Measurements from ENCODE around the gene C4BPA.

The C4BPA gene

GRCh38 chr1:207079706-207080241 lies 24.3 kb upstream of the C4BPA start:
- no peak overlapping the region for H3K27ac ChIP-seq
- ChIA-PET POLR2A (ENCODE audit: low non-redundant PET) (interaction anchor here (0.9 kb wide), 1 partner anchor 51 kb away, joined by 3 read pairs; no protein-coding TSS in a partner anchor), CTCF (interaction anchor here (0.6 to 1.4 kb wide), 3 partner anchors 8 to 95 kb away, joined by 3 to 5 read pairs (median 4); no protein-coding TSS in a partner anchor)
- no peak for DNase-seq (ENCODE audit: low spot score)
- no peak for TF ChIP-seq CTCF (conservative IDR thresholded peaks at IDR 0.05; ENCODE audit: low read depth)

- DNase-seq (ENCODE audit: low spot score): no peak
- ChIA-PET POLR2A (ENCODE audit: low non-redundant PET) (no interaction called here), CTCF (interaction anchor here (1.3 kb wide), 1 partner anchor 10 kb away, joined by 4 read pairs; no protein-coding TSS in a partner anchor)
- no peak for TF ChIP-seq CTCF (conservative IDR thresholded peaks at IDR 0.05; ENCODE audit: low read depth)
- H3K27ac ChIP-seq: no peak overlapping the region
These were observed 22.9 kb upstream of the C4BPA start for GRCh38 chr1:207081088-207081487.

- no peak overlapping the region for H3K27ac ChIP-seq
These were observed 22.2 kb upstream of the C4BPA start for GRCh38 chr1:207081806-207082205.

GRCh38 chr1:207084232-207084631 lies 19.8 kb upstream of the C4BPA start:
- ChIA-PET CTCF (interaction anchor here (0.5 to 1.0 kb wide), 3 partner anchors 136 to 325 kb away, joined by 3 to 7 read pairs (median 5); no protein-coding TSS in a partner anchor), POLR2A (ENCODE audit: low non-redundant PET) (no interaction called here)
- DNase-seq (ENCODE audit: low spot score): no peak
- no peak overlapping the region for H3K27ac ChIP-seq
- no peak for TF ChIP-seq CTCF (conservative IDR thresholded peaks at IDR 0.05; ENCODE audit: low read depth)

More at GRCh38 chr1:207081806-207082205, 22.2 kb upstream of the C4BPA start:
- ChIA-PET CTCF (interaction anchor here (0.6 kb wide), 1 partner anchor 545 kb away, joined by 5 read pairs; no protein-coding TSS in a partner anchor), POLR2A (ENCODE audit: low non-redundant PET) (no interaction called here)
- TF ChIP-seq CTCF (conservative IDR thresholded peaks at IDR 0.05; ENCODE audit: low read depth): no peak
- no peak for DNase-seq (ENCODE audit: low spot score)

GRCh38 chr1:207084701-207085180 lies 19.3 kb upstream of the C4BPA start:
- DNase-seq (ENCODE audit: low spot score): peak; percentile 75
- H3K27ac ChIP-seq: no peak overlapping the region
- peak; percentile 68 for TF ChIP-seq CTCF (conservative IDR thresholded peaks at IDR 0.05; ENCODE audit: low read depth)
- ChIA-PET POLR2A (ENCODE audit: low non-redundant PET) (no interaction called here), CTCF (interaction anchor here (0.5 to 1.0 kb wide), 3 partner anchors 136 to 325 kb away, joined by 3 to 7 read pairs (median 5); no protein-coding TSS in a partner anchor)

GRCh38 chr1:207085887-207086286 lies 18.1 kb upstream of the C4BPA start:
- ChIA-PET POLR2A (ENCODE audit: low non-redundant PET) (no interaction called here), CTCF (no interaction called here)
- H3K27ac ChIP-seq: no peak overlapping the region
- TF ChIP-seq CTCF (conservative IDR thresholded peaks at IDR 0.05; ENCODE audit: low read depth): no peak
- DNase-seq (ENCODE audit: low spot score): no peak

Measured in RWPE1 (cell line).